ENCODE measurements around the gene EOLA1.

GRCh38 chrX:149505671-149506070 lies 35.1 kb upstream of the EOLA1 start:
- TF ChIP-seq POLR2A (IDR thresholded peaks at IDR 0.05; ENCODE audit: borderline replicate concordance, extremely low read depth, insufficient read depth, insufficient read length) (no peak), ELF1 (IDR thresholded peaks at IDR 0.05; ENCODE audit: borderline replicate concordance, low read depth) (no peak), POLR2AphosphoS5 (IDR thresholded peaks at IDR 0.05; ENCODE audit: low read depth, low read length) (no peak), EZH2phosphoT487 (IDR thresholded peaks at IDR 0.05; ENCODE audit: borderline replicate concordance) (no peak), CTCF (IDR thresholded peaks at IDR 0.05 in 2 of 3, conservative IDR thresholded peaks at IDR 0.05 in 1 of 3; ENCODE audit: borderline replicate concordance in 1 of 3, insufficient read depth in 1 of 3, low read depth in 2 of 3, low read length in 2 of 3) (no peak), ZNF274 (IDR thresholded peaks at IDR 0.05; ENCODE audit: low read depth, low read length) (no peak), RAD21 (IDR thresholded peaks at IDR 0.05; ENCODE audit: low read depth) (no peak), EZH2 (IDR thresholded peaks at IDR 0.05) (no peak), TCF7L2 (IDR thresholded peaks at IDR 0.05; ENCODE audit: borderline replicate concordance, extremely low read depth, insufficient read depth, insufficient read length) (no peak), MAX (IDR thresholded peaks at IDR 0.05) (no peak), YY1 (IDR thresholded peaks at IDR 0.05; ENCODE audit: extremely low read depth, insufficient replicate concordance, low read depth, low read length) (no peak)
